ENCODE measurements around the gene E4F1. TPM values are rescaled to one million over a fixed set of nuclear protein-coding genes. Genes with fewer than 3 reads are reported as not detected.

Gene E4F1
- total RNA-seq, 2 donors from 2014 or later: 24.5 to 29.6 TPM

- DNase-seq: peak; percentile 84
Measured at GRCh38 chr16:2243031-2243528, 19.7 kb downstream of the E4F1 start.

GRCh38 chr16:2243781-2244180 is 20.4 kb downstream of the E4F1 start:
- no peak for TF ChIP-seq CTCF (conservative IDR thresholded peaks at IDR 0.05)
- no peak overlapping the region for H3K27ac ChIP-seq (ENCODE audit: low read depth, low read length)
- H3K36me3 ChIP-seq (ENCODE audit: control insufficient read depth, insufficient read depth, low read length): peaks cover 53% of the 10 kb centered on the region
- Mint-ChIP-seq H3K27ac (no peak overlapping the region), H3K4me3 (no peak overlapping the region), H3K9me3 (no peaks in the 10 kb centered on the region), H3K36me3 (ENCODE audit: low read depth) (peaks cover 46% of the 10 kb centered on the region), H3K4me1 (no peaks in the 10 kb centered on the region), H3K27me3 (ENCODE audit: insufficient read depth) (no peaks in the 10 kb centered on the region)
- no peak for DNase-seq
- H3K9ac ChIP-seq (ENCODE audit: extremely low read depth, low read length, poor library complexity, severe bottlenecking): no peak overlapping the region
- no peaks in the 10 kb centered on the region for H3K27me3 ChIP-seq (ENCODE audit: control insufficient read depth, insufficient read depth, low read length, poor library complexity, severe bottlenecking)
- no peak overlapping the region for H3K4me3 ChIP-seq (ENCODE audit: low read length)
- H3K9me3 ChIP-seq (ENCODE audit: control insufficient read depth, low read length): no peaks in the 10 kb centered on the region
- H3K4me1 ChIP-seq (ENCODE audit: control insufficient read depth, insufficient read depth, low read length): no peaks in the 10 kb centered on the region
- WGBS, 2 experiments (ENCODE audit: insufficient coverage in 1 of 2, insufficient read length in 1 of 2): 95% methylated on average over 11 of the region's 11 CpGs; no CpG with 5 or more reads in 1 of the 2 experiments

More at GRCh38 chr16:2243031-2243528, 19.7 kb downstream of the E4F1 start:
- Mint-ChIP-seq H3K4me3 (no peak overlapping the region), H3K4me1 (no peaks in the 10 kb centered on the region), H3K27ac (no peak overlapping the region), H3K27me3 (ENCODE audit: insufficient read depth) (peaks cover 2% of the 10 kb centered on the region), H3K9me3 (no peaks in the 10 kb centered on the region), H3K36me3 (ENCODE audit: low read depth) (peaks cover 42% of the 10 kb centered on the region)
- Histone ChIP-seq H3K4me1 (ENCODE audit: control insufficient read depth, insufficient read depth, low read length) (no peaks in the 10 kb centered on the region), H3K4me3 (ENCODE audit: low read length) (no peak overlapping the region), H3K27ac (ENCODE audit: low read depth, low read length) (no peak overlapping the region), H3K27me3 (ENCODE audit: control insufficient read depth, insufficient read depth, low read length, poor library complexity, severe bottlenecking) (peaks cover 3% of the 10 kb centered on the region), H3K36me3 (ENCODE audit: control insufficient read depth, insufficient read depth, low read length) (peaks cover 48% of the 10 kb centered on the region), H3K9me3 (ENCODE audit: control insufficient read depth, low read length) (no peaks in the 10 kb centered on the region), H3K9ac (ENCODE audit: extremely low read depth, low read length, poor library complexity, severe bottlenecking) (no peak overlapping the region)
- 97 to 98% methylated on average over 14 to 19 of the region's 19 CpGs for WGBS, 2 experiments (ENCODE audit: insufficient coverage in 1 of 2, insufficient read length in 1 of 2)
- peak; percentile 61 for TF ChIP-seq CTCF (conservative IDR thresholded peaks at IDR 0.05)

- Mint-ChIP-seq H3K9me3 (no peaks in the 10 kb centered on the region), H3K36me3 (ENCODE audit: low read depth) (peaks cover 48% of the 10 kb centered on the region), H3K4me3 (no peak overlapping the region), H3K27ac (no peak overlapping the region), H3K4me1 (no peaks in the 10 kb centered on the region), H3K27me3 (ENCODE audit: insufficient read depth) (no peaks in the 10 kb centered on the region)
- Histone ChIP-seq H3K9me3 (ENCODE audit: control insufficient read depth, low read length) (no peaks in the 10 kb centered on the region), H3K9ac (ENCODE audit: extremely low read depth, low read length, poor library complexity, severe bottlenecking) (no peak overlapping the region), H3K36me3 (ENCODE audit: control insufficient read depth, insufficient read depth, low read length) (peaks cover 56% of the 10 kb centered on the region), H3K4me1 (ENCODE audit: control insufficient read depth, insufficient read depth, low read length) (no peaks in the 10 kb centered on the region), H3K4me3 (ENCODE audit: low read length) (no peak overlapping the region), H3K27me3 (ENCODE audit: control insufficient read depth, insufficient read depth, low read length, poor library complexity, severe bottlenecking) (no peaks in the 10 kb centered on the region), H3K27ac (ENCODE audit: low read depth, low read length) (no peak overlapping the region)
- peak; percentile 57 for TF ChIP-seq CTCF (conservative IDR thresholded peaks at IDR 0.05)
- 94 to 97% methylated on average over 10 to 17 of the region's 17 CpGs for WGBS, 2 experiments (ENCODE audit: insufficient coverage in 1 of 2, insufficient read length in 1 of 2)
- DNase-seq: no peak
Measured at GRCh38 chr16:2244301-2244700, 20.9 kb downstream of the E4F1 start.

Data from endodermal cell (in vitro differentiated cells).